Nasal cavity respiratory epithelium epithelial cell of viscerocranial mucosa (primary cell): ENCODE results near the gene NLRP12. TPM values are rescaled to one million over a fixed set of nuclear protein-coding genes. Genes with fewer than 3 reads are reported as not detected.

Experiments used
- total RNA-seq: library from RNA; depleted of rRNA; stranded (reverse); fragments of >200 nt; gene quantifications from 2 replicates; pipeline ENCODE4 v1.2.3, GENCODE V29; 2014

Gene NLRP12
- total RNA-seq = under 0.01 and 0.07 TPM in 2 replicates

DNA sequence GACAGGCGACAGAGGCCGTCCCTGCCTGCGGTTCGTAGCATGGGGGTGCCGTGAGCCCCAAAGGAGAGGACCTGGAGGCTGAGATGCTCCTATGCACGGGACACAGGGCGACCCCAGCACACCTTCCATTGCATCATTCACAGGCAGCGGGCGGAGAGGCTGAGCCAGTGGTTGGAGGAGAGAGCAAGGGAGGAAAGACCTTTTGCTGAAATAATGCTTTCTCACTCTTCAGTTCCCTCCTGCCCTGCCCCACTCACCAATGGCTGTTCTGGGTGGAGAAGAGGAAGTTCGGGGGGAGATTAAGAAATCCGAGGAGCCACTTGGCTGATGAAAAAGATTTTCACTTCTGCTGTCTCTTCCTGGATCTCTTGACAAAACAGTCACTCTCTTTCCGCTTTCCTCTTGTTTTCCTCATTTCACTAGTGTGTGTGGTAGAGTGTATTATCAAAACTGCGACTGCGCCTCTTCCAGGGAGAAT, at the start of gene NLRP12:
Gene NLRP12 (minus strand): TSS at position 181 of the 478 bp plus-strand sequence. CDS start 140 bp downstream, at position 41.

DNA sequence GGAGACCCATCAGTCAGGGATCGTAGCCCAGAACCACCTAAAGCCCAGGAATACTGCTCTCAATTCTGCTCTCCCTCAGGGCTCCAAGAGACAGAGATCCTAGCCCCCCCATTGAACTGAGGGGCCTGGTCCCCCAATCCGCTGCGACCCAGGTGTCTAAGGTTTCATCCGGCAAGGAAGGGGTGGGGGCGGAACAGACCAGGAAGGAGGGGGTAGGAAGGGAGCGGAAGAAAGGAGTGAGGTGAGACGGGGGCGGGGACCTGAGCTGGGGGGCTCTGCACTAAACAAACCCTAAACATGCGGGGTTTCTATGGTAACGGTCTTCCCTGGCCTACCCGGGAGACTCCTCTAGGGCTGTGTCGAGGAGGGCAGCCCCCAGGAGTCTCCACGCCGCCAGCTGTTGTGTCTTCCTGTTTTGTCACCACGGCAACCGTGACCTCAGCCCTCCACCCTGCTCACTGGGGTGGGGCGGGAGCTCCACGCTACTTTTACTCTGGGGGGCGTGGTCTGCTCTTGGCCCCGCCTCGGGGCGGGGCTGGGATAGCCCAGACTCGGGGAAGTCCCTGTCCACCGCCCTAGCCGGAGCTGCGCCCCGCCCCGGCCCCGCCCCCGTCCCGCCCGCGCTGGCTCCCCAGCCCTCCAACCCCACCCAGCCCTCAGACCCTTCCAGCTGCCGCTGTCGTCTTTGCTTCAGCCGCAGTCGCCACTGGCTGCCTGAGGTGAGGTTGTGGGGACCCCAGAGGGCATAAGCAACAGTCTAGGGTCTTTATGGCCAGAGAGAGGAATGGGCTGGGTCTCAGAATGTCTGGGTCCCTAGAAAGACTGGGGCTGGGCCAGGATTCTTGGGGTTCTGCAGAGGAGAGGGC, 43.3 kb upstream of the NLRP12 start, which contains the start of gene MYADM:
Gene MYADM (plus strand): TSS at position 659 of the 866 bp plus-strand sequence. CDS start 5,647 bp downstream, outside the sequence.

Other genes starting within 250 kb of the NLRP12 start
- not detected in 2 replicates for gene DPRX, start 192.3 kb downstream of the NLRP12 start, total RNA-seq
- 2.4 and 13.2 TPM in 2 replicates for gene MYADM, start 43.6 kb upstream of the NLRP12 start, total RNA-seq
- not detected in 2 replicates for gene PRKCG, start 57.9 kb upstream of the NLRP12 start, total RNA-seq
- gene CACNG7, start 85.0 kb upstream of the NLRP12 start, total RNA-seq = not detected in 2 replicates
- under 0.01 TPM in 2 replicates for gene CACNG8, start 138.6 kb upstream of the NLRP12 start, total RNA-seq
- gene CACNG6, start 167.3 kb upstream of the NLRP12 start, total RNA-seq = not detected in 2 replicates
- gene VSTM1, start 239.6 kb upstream of the NLRP12 start, total RNA-seq = not detected in 2 replicates